ENCODE results near the gene TTC24. TPM values are rescaled to one million over a fixed set of nuclear protein-coding genes. Genes with fewer than 3 reads are reported as not detected.

The TTC24 gene
- total RNA-seq, 1 donor from 2014 or later: 19.6 TPM

GRCh38 chr1:156591181-156591431 is 11.6 kb downstream of the TTC24 start:
- no peaks in the 10 kb centered on the region for H3K27me3 Mint-ChIP-seq
- H3K4me1 Mint-ChIP-seq: peaks cover 21% of the 10 kb centered on the region
- peak overlapping the region; percentile 94 for H3K27ac Mint-ChIP-seq
- intact Hi-C loops (cut with micrococcal nuclease): loop anchor here (1.0 kb wide), 2 partner anchors 9 to 10 kb away; partner anchors contain the start of gene GPATCH4
- H3K9me3 Mint-ChIP-seq: no peaks in the 10 kb centered on the region
- peak; percentile 18 for ATAC-seq (ENCODE audit: low read depth)
- H3K4me3 Mint-ChIP-seq: peak overlapping the region; percentile 90
- POLR2A ChIA-PET: interaction anchor here (0.5 to 2.7 kb wide), 18 partner anchors 9 to 378 kb away, joined by 3 to 44 read pairs (median 6); partner anchors contain the start of genes GPATCH4, MEF2D and PMF1
- CTCF ChIA-PET: interaction anchor here (0.8 to 4.0 kb wide), 7 partner anchors 9 to 205 kb away, joined by 3 to 18 read pairs (median 8); no protein-coding TSS in a partner anchor
- H3K36me3 Mint-ChIP-seq (ENCODE audit: low read depth): peaks cover 27% of the 10 kb centered on the region
- DNase-seq: no peak
- TF ChIP-seq CTCF (IDR thresholded peaks at IDR 0.05): no peak

- H3K4me3 Mint-ChIP-seq: peak within 1 kb of the TSS; percentile 90
- peaks cover 32% of the 10 kb centered on the region for H3K36me3 Mint-ChIP-seq (ENCODE audit: low read depth)
- no peaks in the 10 kb centered on the region for H3K9me3 Mint-ChIP-seq
- DNase-seq (peak; percentile 78), ATAC-seq (ENCODE audit: low read depth) (peak; percentile 94)
- ChIA-PET POLR2A (interaction anchor here (0.6 to 2.7 kb wide), 18 partner anchors 9 to 379 kb away, joined by 3 to 44 read pairs (median 6); partner anchors contain the start of genes GPATCH4, IQGAP3, MEF2D and PMF1), CTCF (interaction anchor here (0.7 to 4.0 kb wide), 10 partner anchors 8 to 206 kb away, joined by 3 to 18 read pairs (median 4); no protein-coding TSS in a partner anchor)
- peak within 1 kb of the TSS; percentile 94 for H3K27ac Mint-ChIP-seq
- peaks cover 21% of the 10 kb centered on the region for H3K4me1 Mint-ChIP-seq
- intact Hi-C loops (cut with micrococcal nuclease): loop anchor here (1.0 kb wide), 2 partner anchors 9 to 10 kb away; partner anchors contain the start of gene GPATCH4
- no peaks in the 10 kb centered on the region for H3K27me3 Mint-ChIP-seq
- no peak for TF ChIP-seq CTCF (IDR thresholded peaks at IDR 0.05)
These were observed 12.1 kb downstream of the TTC24 start, which contains the start of gene NAXE for GRCh38 chr1:156591432-156592157. Gene NAXE, plus strand, starts transcription at chr1:156591776. Its CDS starts 29 bp downstream, at chr1:156591805.

- H3K27me3 Mint-ChIP-seq: no peaks in the 10 kb centered on the region
- DNase-seq (no peak), ATAC-seq (ENCODE audit: low read depth) (no peak)
- intact Hi-C loops (cut with micrococcal nuclease): no loop called here
- CTCF ChIA-PET: interaction anchor here (0.6 to 4.0 kb wide), 11 partner anchors 11 to 1511 kb away, joined by 3 to 18 read pairs (median 4); no protein-coding TSS in a partner anchor
- H3K9me3 Mint-ChIP-seq: no peaks in the 10 kb centered on the region
- POLR2A ChIA-PET: interaction anchor here (1.0 to 2.7 kb wide), 12 partner anchors 9 to 379 kb away, joined by 3 to 44 read pairs (median 12); partner anchors contain the start of genes GPATCH4, IQGAP3, MEF2D and PMF1
- peaks cover 21% of the 10 kb centered on the region for H3K4me1 Mint-ChIP-seq
- peak overlapping the region; percentile 90 for H3K4me3 Mint-ChIP-seq
- peak overlapping the region; percentile 81 for H3K27ac Mint-ChIP-seq
- peaks cover 37% of the 10 kb centered on the region for H3K36me3 Mint-ChIP-seq (ENCODE audit: low read depth)
- no peak for TF ChIP-seq CTCF (IDR thresholded peaks at IDR 0.05)
These were observed 12.8 kb downstream of the TTC24 start for GRCh38 chr1:156592158-156592909.

- intact Hi-C loops (cut with micrococcal nuclease): no loop called here
- no peaks in the 10 kb centered on the region for H3K9me3 Mint-ChIP-seq
- CTCF ChIA-PET: interaction anchor here (0.6 to 4.0 kb wide), 9 partner anchors 12 to 1512 kb away, joined by 3 to 18 read pairs (median 4); partner anchors contain the start of gene MEF2D
- H3K4me3 Mint-ChIP-seq: peak overlapping the region; percentile 90
- H3K27ac Mint-ChIP-seq: peak overlapping the region; percentile 75
- DNase-seq: no peak
- ATAC-seq (ENCODE audit: low read depth): no peak
- peaks cover 21% of the 10 kb centered on the region for H3K4me1 Mint-ChIP-seq
- peaks cover 43% of the 10 kb centered on the region for H3K36me3 Mint-ChIP-seq (ENCODE audit: low read depth)
- TF ChIP-seq CTCF (IDR thresholded peaks at IDR 0.05): no peak
- no peaks in the 10 kb centered on the region for H3K27me3 Mint-ChIP-seq
- POLR2A ChIA-PET: interaction anchor here (1.1 to 2.7 kb wide), 7 partner anchors 10 to 112 kb away, joined by 4 to 32 read pairs (median 10); partner anchors contain the start of gene IQGAP3
These were observed 13.6 kb downstream of the TTC24 start for GRCh38 chr1:156592910-156593660.

Data from activated B cell treated with CpG ODN at 0.5 μM for 24 hours (primary cell).